ENCODE measurements around the gene ALKBH6.
A peak's percentile ranks its signal among the peaks of the same experiment; 100 is the strongest.

Gene ALKBH6

GRCh38 chr19:36003284-36003683 is 10.7 kb downstream of the ALKBH6 start:
- TF ChIP-seq, protein P1, sequence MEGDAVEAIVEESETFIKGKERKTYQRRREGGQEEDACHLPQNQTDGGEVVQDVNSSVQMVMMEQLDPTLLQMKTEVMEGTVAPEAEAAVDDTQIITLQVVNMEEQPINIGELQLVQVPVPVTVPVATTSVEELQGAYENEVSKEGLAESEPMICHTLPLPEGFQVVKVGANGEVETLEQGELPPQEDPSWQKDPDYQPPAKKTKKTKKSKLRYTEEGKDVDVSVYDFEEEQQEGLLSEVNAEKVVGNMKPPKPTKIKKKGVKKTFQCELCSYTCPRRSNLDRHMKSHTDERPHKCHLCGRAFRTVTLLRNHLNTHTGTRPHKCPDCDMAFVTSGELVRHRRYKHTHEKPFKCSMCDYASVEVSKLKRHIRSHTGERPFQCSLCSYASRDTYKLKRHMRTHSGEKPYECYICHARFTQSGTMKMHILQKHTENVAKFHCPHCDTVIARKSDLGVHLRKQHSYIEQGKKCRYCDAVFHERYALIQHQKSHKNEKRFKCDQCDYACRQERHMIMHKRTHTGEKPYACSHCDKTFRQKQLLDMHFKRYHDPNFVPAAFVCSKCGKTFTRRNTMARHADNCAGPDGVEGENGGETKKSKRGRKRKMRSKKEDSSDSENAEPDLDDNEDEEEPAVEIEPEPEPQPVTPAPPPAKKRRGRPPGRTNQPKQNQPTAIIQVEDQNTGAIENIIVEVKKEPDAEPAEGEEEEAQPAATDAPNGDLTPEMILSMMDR (IDR thresholded peaks at IDR 0.05; ENCODE audit: low read depth, low read length, missing control alignments): no peak
- no peak overlapping the region for H3K4me3 ChIP-seq (ENCODE audit: low read depth, low read length)
- DNase-seq (ENCODE audit: low read depth): no peak

DNA sequence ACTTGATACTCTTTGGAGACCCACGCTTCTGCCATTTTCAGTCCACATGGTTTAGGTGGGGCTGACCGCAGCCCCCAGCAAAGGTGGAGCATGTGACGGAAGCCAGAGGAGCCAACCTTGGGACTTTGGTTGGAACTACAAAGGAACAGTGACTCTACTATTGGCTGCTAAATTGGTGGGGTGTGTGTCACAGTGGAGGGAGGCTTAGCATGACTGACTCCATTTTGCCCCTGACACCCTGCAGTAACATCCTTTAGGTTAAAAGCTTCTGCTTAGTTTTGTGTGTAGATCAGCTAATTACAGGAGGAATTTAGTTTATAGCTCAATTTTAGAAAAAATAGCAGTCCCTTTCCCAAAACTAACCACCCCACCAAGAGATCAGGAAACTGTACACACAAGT is 12.4 kb downstream of the ALKBH6 start:
- DNase-seq (ENCODE audit: low read depth): no peak
- H3K4me3 ChIP-seq (ENCODE audit: low read depth, low read length): no peak overlapping the region
- TF ChIP-seq, protein P1 (IDR thresholded peaks at IDR 0.05; ENCODE audit: low read depth, low read length, missing control alignments): no peak

DNA sequence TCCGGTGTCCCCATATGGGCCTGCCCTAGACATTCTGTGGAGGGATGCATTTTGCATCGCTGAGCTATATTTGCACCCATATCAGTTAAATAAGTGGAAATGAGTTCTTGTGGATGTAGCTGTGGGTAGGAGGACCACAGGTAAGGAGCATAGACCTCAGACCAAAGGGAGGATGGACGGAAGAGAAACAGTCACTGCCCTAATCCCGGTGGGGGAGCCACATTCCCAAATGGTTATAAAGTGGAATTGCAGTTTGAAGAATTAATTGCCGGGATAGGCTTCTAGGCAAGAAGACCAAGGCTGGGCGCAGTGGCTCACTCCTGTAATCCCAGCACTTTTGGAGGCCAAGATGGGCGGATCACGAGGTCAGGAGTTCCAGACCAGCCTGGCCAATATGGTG is 17.2 kb downstream of the ALKBH6 start:
- H3K4me3 ChIP-seq (ENCODE audit: low read depth, low read length): peak overlapping the region; percentile 87
- TF ChIP-seq, protein P1 (IDR thresholded peaks at IDR 0.05; ENCODE audit: low read depth, low read length, missing control alignments): no peak
- DNase-seq (ENCODE audit: low read depth): no peak

- peak within 1 kb of the TSS; percentile 87 for H3K4me3 ChIP-seq (ENCODE audit: low read depth, low read length)
- peak; percentile 85 for DNase-seq (ENCODE audit: low read depth)
- TF ChIP-seq, protein P1 (IDR thresholded peaks at IDR 0.05; ENCODE audit: low read depth, low read length, missing control alignments): no peak
Observed at GRCh38 chr19:35995048-35995993, 18.7 kb downstream of the ALKBH6 start, which contains the start of gene SDHAF1. SDHAF1 (plus strand) TSS chr19:35995188; CDS start chr19:35995275, 87 bp downstream.

GRCh38 chr19:35993923-35994598 is 20.0 kb downstream of the ALKBH6 start:
- DNase-seq (ENCODE audit: low read depth): no peak
- TF ChIP-seq, protein P1 (IDR thresholded peaks at IDR 0.05; ENCODE audit: low read depth, low read length, missing control alignments): peak; percentile 42
- peak overlapping the region; percentile 87 for H3K4me3 ChIP-seq (ENCODE audit: low read depth, low read length)

DNA sequence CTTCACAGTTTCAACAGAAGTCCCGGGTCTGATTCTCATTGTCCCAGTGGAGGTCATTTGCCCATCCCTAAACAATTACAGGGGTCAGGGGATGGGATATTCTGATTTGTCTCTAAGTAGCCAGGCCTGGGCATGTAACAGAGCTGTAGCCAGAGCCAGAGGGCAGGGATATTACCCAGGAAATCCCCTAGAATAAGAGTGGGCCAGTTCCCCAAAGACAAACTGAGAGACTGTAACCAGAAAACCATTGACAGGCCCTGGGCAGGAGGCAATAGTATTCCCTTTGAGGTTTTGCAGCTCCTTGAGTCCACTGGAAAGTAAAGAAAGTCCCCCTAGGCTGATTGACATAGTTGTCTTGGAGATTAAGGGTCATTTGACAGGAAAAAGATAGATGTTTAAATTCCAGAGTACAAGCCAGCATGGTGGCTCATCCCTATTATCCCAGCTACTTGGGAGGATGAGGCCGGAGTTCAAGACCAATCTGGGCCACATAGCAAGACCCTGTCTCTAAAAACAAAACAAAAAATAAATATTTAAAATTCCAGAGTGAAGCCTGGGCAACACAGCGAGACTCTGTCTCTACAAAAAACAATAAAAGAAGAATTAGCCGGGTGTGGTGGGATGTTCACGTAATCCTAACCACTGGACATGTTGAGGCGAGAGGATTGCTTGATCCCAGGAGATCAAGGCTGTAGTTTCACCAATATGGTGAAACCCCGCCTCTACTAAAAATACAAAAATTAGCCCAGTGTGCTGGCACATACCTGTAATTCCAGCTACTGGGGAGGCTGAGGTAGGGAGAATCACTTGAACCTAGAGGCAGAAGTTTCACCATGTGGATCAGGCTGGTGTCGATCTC is 20.9 kb downstream of the ALKBH6 start:
- TF ChIP-seq, protein P1 (IDR thresholded peaks at IDR 0.05; ENCODE audit: low read depth, low read length, missing control alignments): no peak
- H3K4me3 ChIP-seq (ENCODE audit: low read depth, low read length): no peak overlapping the region
- DNase-seq (ENCODE audit: low read depth): no peak
